Lower leg skin (tissue), 3 donors: Measurements from ENCODE around the gene COX19.

Experiments used
- POLR2A ChIP-seq, 2 donors: fragments of 450-650 bp; IDR thresholded peaks; one replicate each; pipeline ENCODE4 v1.6.1; 2016 to 2017; ENCODE audit warnings: antibody characterized with exemption in 2 of 2, mild to moderate bottlenecking in 1 of 2, moderate library complexity in 1 of 2
- TF ChIP-seq, protein P1 (sequence below), 3 donors: fragments of 450-650 bp; IDR thresholded peaks; one replicate each; pipeline ENCODE4 v1.5.1; 2016; ENCODE audit warnings: antibody characterized with exemption in 3 of 3, mild to moderate bottlenecking in 3 of 3, moderate library complexity in 2 of 3

GRCh38 chr7:1022356-1022755, 47.0 kb upstream of the COX19 start:
- TF ChIP-seq, protein P1, sequence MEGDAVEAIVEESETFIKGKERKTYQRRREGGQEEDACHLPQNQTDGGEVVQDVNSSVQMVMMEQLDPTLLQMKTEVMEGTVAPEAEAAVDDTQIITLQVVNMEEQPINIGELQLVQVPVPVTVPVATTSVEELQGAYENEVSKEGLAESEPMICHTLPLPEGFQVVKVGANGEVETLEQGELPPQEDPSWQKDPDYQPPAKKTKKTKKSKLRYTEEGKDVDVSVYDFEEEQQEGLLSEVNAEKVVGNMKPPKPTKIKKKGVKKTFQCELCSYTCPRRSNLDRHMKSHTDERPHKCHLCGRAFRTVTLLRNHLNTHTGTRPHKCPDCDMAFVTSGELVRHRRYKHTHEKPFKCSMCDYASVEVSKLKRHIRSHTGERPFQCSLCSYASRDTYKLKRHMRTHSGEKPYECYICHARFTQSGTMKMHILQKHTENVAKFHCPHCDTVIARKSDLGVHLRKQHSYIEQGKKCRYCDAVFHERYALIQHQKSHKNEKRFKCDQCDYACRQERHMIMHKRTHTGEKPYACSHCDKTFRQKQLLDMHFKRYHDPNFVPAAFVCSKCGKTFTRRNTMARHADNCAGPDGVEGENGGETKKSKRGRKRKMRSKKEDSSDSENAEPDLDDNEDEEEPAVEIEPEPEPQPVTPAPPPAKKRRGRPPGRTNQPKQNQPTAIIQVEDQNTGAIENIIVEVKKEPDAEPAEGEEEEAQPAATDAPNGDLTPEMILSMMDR (IDR thresholded peaks at IDR 0.05): no peak
- no peak for TF ChIP-seq POLR2A (IDR thresholded peaks at IDR 0.05)
